NT2/D1 (cell line): ENCODE data around the gene CD96.
A peak's percentile ranks its signal among the peaks of the same experiment; 100 is the strongest.

ENCODE experiments used
- DNase-seq: peaks from one replicate; pipeline ENCODE4 v3.0.0-alpha.2; 2011; ENCODE audit warnings: low read depth, low spot score
- H3K27me3 ChIP-seq: 2 replicates; pipeline ENCODE4 v1.6.0; 2011; ENCODE audit warnings: mild to moderate bottlenecking; ENCODE audit not compliant: insufficient read length, insufficient read depth
- H3K36me3 ChIP-seq: 2 replicates; pipeline ENCODE4 v1.6.1; 2011; ENCODE audit warnings: mild to moderate bottlenecking, low read length, mixed read lengths; ENCODE audit not compliant: insufficient read depth, insufficient read length
- H3K4me1 ChIP-seq: 2 replicates; pipeline ENCODE4 v1.5.1; 2011; ENCODE audit not compliant: insufficient read depth, insufficient read length
- H3K4me3 ChIP-seq: 2 replicates; pipeline ENCODE4 v1.5.1; 2011; ENCODE audit warnings: low read depth; ENCODE audit not compliant: insufficient read length
- H3K9ac ChIP-seq: 2 replicates; pipeline ENCODE4 v1.6.0; 2011; ENCODE audit warnings: low read depth; ENCODE audit not compliant: insufficient read length
- H3K9me3 ChIP-seq: 2 replicates; pipeline ENCODE4 v1.5.1; 2011; ENCODE audit warnings: mild to moderate bottlenecking, low read length; ENCODE audit not compliant: insufficient read depth
- SUZ12 ChIP-seq: IDR thresholded peaks from 2 replicates; pipeline ENCODE4 v1.6.1; 2011; ENCODE audit not compliant: insufficient read length, insufficient read depth; ENCODE audit errors: extremely low read depth
- YY1 ChIP-seq: IDR thresholded peaks from 2 replicates; pipeline ENCODE4 v1.6.1; 2011; ENCODE audit not compliant: insufficient read length, insufficient read depth
- ZNF274 ChIP-seq: IDR thresholded peaks from 2 replicates; pipeline ENCODE4 v1.6.1; 2011; ENCODE audit warnings: mild to moderate bottlenecking, low read depth, low read length

CD96 gene, protein sequence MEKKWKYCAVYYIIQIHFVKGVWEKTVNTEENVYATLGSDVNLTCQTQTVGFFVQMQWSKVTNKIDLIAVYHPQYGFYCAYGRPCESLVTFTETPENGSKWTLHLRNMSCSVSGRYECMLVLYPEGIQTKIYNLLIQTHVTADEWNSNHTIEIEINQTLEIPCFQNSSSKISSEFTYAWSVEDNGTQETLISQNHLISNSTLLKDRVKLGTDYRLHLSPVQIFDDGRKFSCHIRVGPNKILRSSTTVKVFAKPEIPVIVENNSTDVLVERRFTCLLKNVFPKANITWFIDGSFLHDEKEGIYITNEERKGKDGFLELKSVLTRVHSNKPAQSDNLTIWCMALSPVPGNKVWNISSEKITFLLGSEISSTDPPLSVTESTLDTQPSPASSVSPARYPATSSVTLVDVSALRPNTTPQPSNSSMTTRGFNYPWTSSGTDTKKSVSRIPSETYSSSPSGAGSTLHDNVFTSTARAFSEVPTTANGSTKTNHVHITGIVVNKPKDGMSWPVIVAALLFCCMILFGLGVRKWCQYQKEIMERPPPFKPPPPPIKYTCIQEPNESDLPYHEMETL

DNA sequence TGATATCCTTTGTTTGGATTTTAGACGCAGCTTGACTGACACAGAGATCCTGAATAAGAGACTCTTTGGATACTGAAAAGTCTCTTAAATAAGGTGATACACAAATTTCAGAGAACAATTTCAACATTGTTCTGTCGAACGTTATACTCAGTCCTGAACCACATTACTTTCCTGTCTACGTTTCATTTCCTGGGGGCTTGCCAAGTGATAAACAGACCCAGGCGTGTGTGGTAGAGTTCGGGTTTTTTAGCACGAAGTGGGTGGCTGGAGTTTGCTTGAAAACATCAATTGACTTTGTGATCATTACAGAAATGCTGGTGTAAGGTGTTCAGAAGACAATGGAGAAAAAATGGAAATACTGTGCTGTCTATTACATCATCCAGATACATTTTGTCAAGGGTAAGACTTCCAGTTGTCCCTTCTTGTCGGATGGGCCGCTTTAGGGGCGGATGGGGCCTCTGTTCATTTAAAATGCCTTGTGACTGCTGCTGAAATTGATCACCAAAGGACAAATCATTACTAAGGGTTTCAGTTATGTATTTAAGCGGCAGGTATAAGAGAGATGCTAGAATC is at the start of gene CD96:
TSS of gene CD96 (plus strand) at position 287 of the 573 bp plus-strand sequence. CDS start at position 339, 52 bp downstream.
- no peak within 1 kb of the TSS for H3K4me3 ChIP-seq
- no peaks in the 10 kb centered on the region for H3K27me3 ChIP-seq
- DNase-seq, result no peak
- no peak within 1 kb of the TSS for H3K9ac ChIP-seq
- no peaks in the 10 kb centered on the region for H3K36me3 ChIP-seq
- no peaks in the 10 kb centered on the region for H3K9me3 ChIP-seq
- H3K4me1 ChIP-seq, result no peaks in the 10 kb centered on the region
- no peak for TF ChIP-seq SUZ12
- no peak for TF ChIP-seq YY1
- no peak for TF ChIP-seq ZNF274

DNA sequence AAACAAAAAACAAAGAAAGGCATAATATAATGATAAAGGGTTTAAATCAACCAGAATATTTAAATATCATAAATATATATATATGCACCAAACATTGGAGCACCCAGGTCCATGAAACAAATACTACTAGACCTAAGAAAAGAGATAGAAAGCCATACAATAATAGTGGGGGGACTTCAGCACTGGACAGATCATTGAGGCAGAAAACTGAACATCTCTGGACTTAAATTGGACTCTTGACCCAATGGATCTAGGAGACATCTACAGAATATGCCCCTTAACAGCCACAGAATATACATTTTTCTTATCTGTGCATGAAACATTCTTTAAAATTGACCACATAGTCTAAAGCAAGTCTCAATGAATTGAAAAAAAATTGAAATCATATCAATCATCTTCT is 48.7 kb upstream of the CD96 start:
- H3K9ac ChIP-seq, result no peak overlapping the region
- H3K36me3 ChIP-seq, result no peaks in the 10 kb centered on the region
- no peak for DNase-seq
- TF ChIP-seq SUZ12 (no peak), ZNF274 (no peak), YY1 (no peak)
- no peaks in the 10 kb centered on the region for H3K9me3 ChIP-seq
- H3K4me3 ChIP-seq, result no peak overlapping the region
- no peaks in the 10 kb centered on the region for H3K27me3 ChIP-seq
- H3K4me1 ChIP-seq, result no peaks in the 10 kb centered on the region

DNA sequence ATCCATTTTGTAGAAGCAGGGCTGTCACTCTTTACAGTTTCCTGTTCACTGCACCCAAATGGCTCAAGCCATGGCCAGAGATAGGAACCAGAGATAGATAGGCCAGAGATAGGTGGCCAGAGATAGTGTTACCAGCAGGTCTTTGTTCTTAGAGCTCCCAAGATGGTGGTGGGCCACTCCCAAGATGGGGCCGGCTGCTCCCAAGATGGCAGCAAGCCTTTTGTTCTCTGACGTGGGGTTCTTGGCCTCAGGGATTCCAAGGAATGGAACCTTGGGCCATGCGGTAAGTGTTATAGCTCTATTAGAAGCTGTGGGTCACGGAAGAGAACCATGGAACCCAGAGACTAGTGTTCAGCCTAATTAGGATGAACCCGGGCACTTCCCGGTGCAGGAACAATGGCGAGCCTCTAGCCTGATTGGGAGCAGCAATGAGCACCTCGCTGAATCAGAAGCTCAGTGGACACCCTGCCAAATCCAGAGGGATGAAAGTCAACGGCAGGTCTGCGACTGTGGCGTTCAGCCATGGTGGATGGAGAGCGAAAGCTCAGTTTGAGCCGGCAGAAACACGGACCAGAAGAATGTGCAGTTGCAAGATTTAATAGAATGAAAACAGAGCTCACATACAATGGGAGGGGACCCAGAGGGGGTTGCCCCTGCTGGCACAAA is 45.0 kb upstream of the CD96 start:
- DNase-seq, result no peak
- H3K9ac ChIP-seq, result no peak overlapping the region
- TF ChIP-seq ZNF274 (no peak), YY1 (no peak), SUZ12 (no peak)
- H3K36me3 ChIP-seq, result no peaks in the 10 kb centered on the region
- no peaks in the 10 kb centered on the region for H3K27me3 ChIP-seq
- no peaks in the 10 kb centered on the region for H3K4me1 ChIP-seq
- H3K9me3 ChIP-seq, result no peaks in the 10 kb centered on the region
- H3K4me3 ChIP-seq, result no peak overlapping the region

DNA sequence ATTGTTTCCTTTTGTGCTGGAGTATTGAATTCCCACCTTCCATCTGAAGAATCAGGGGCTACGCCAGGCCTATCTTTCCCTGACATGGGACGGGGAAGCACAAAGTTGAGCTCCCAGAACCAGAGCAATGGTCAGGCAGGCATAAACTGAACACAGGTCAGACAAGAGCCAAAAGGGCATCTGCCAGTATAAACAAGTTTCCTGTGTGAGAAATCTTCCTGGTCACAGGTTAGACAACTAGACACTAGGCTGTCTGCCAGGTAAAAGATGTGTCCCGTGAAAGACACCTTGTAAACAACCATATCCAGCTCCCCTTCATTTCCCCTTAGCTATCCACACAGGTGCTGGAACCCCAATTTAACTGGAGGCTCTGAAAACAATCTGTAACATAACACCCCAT is 44.0 kb upstream of the CD96 start:
- Histone ChIP-seq H3K36me3 (no peaks in the 10 kb centered on the region), H3K27me3 (no peaks in the 10 kb centered on the region), H3K4me3 (no peak overlapping the region), H3K9me3 (no peaks in the 10 kb centered on the region), H3K9ac (no peak overlapping the region), H3K4me1 (no peaks in the 10 kb centered on the region)
- no peak for TF ChIP-seq ZNF274
- TF ChIP-seq SUZ12, result no peak
- TF ChIP-seq YY1, result no peak
- no peak for DNase-seq

DNA sequence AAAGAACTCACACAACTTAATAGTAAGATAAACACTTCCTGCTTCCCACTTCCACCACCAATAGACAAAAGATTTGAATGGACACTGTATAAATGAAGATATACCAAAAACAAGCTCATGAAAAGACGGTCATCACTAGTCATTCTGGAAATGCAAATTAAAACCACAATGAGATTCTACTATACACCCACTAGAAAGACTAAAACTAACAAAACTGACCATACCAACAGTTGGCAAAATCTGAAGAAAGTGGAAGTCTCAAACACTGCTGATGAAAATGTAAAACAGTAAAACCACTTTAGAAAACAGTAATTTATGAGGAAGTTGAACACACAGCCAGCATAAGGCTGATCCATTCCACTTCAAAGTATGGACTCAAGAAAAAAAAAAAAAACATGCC is 35.6 kb upstream of the CD96 start:
- H3K36me3 ChIP-seq, result no peaks in the 10 kb centered on the region
- H3K4me3 ChIP-seq, result no peak overlapping the region
- H3K27me3 ChIP-seq, result no peaks in the 10 kb centered on the region
- no peak for TF ChIP-seq YY1
- TF ChIP-seq ZNF274, result no peak
- TF ChIP-seq SUZ12, result no peak
- no peaks in the 10 kb centered on the region for H3K9me3 ChIP-seq
- no peak for DNase-seq
- H3K4me1 ChIP-seq, result no peaks in the 10 kb centered on the region
- no peak overlapping the region for H3K9ac ChIP-seq

DNA sequence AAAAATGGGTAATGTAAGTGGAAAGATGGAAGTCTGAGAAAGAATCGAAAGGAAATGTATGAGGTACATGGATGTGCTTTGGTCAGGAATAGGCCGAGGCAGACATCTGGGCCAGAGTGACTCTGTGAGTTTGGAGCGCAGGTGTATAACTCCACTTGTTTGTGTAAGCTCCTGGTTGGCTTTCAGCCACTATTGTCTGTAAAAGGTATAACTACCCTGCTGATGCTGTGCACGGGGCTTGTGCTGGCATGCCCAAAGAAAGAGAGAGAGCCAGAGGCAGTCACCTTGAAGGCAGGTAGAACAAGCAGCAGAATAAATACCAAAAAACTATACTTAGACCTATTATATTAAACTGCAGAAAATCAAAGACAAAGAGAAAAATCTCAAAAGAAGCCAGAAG is 32.7 kb upstream of the CD96 start:
- Histone ChIP-seq H3K27me3 (no peaks in the 10 kb centered on the region), H3K9me3 (no peaks in the 10 kb centered on the region), H3K4me3 (no peak overlapping the region), H3K36me3 (no peaks in the 10 kb centered on the region), H3K4me1 (no peaks in the 10 kb centered on the region), H3K9ac (no peak overlapping the region)
- DNase-seq, result no peak
- TF ChIP-seq YY1 (no peak), SUZ12 (no peak), ZNF274 (no peak)

DNA sequence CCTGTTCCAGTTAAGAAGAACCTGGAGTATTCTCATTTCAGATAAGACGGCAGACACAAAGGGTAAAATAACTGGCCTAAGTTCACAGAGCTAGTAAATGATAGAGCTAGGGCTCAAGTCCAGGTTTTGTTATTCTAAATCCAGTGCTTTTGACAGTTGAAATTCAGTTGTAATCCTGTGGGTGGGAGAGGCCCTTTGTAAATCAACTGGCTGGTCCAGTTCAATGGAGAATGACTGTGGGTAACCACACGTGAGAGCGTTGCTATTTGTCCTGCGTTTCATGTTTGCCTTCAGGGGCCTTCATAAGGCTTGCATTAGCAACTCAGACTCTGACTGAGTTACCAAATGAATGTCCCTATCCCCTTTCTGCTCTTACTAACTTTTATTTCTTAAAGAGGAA is 24.2 kb upstream of the CD96 start:
- DNase-seq, result peak; percentile 13
- no peak for TF ChIP-seq YY1
- no peak for TF ChIP-seq SUZ12
- H3K36me3 ChIP-seq, result no peaks in the 10 kb centered on the region
- no peak overlapping the region for H3K4me3 ChIP-seq
- no peaks in the 10 kb centered on the region for H3K27me3 ChIP-seq
- no peaks in the 10 kb centered on the region for H3K9me3 ChIP-seq
- H3K9ac ChIP-seq, result no peak overlapping the region
- peaks cover 2% of the 10 kb centered on the region for H3K4me1 ChIP-seq
